Activated naive CD4-positive, alpha-beta T cell treated with Interleukin-2 at 50 U/mL for 16 hours (primary cell): ENCODE data around the gene AEBP1.
"Not testable (repeated sequence)": the region's sequence is repeated elsewhere in the genome, so short reads cannot be mapped to it uniquely, and the experiment has no call there.

Experiments used
- DNase-seq: peaks from one replicate; pipeline ENCODE4 v3.0.0-alpha.2; 2020

Gene AEBP1

GRCh38 chr7:44121761-44122420, 17.7 kb downstream of the AEBP1 start:
- DNase-seq: no peak

- no peak for DNase-seq
Observed at GRCh38 chr7:44122529-44122928, 18.4 kb downstream of the AEBP1 start.

DNA sequence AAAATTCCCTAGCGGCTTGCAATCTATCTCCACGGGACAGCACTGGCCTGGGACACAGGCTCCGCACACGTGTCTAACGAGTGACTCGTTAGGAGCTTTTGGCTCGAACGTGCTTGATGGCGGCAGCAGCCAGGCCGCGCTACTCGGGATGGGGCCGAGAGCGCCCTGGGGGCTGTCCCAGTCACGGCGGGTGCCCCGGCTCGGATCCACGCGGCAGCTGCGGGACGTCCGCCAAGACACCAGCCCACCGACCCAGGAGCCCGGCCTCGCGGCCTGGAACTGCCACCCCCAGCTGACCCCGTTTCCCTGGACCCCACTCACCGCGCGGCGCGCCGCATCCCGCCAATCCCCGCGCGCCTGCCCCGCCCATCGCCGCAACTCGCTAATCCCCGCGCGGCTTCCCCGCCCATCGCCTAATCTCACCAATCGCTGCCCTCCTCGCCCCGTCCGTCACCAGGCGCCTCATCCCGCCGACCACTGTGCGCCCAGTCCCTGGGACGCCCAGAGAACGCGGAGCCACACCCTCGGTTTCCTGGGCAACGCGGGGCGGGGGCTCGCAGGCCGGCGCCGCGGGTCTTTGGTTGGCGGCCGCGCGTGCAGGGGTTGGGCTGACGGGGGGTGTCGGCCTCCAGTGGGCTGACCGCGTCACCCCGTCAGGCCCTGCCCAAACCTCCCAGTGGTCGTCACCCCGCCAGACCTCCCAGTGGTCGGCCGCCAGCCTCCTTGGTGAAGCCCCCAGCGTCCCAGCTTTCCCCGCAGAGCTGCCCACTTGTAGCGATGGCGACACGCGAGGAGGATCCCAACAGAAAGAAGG, 19.3 kb downstream of the AEBP1 start, which contains the start of gene POLD2:
Gene POLD2 (minus strand): TSS at position 359 of the 814 bp plus-strand sequence. CDS start 1,495 bp downstream, outside the sequence.
- peak; percentile 99 for DNase-seq

- DNase-seq: no peak
Observed at GRCh38 chr7:44124822-44125202, 20.7 kb downstream of the AEBP1 start.

DNA sequence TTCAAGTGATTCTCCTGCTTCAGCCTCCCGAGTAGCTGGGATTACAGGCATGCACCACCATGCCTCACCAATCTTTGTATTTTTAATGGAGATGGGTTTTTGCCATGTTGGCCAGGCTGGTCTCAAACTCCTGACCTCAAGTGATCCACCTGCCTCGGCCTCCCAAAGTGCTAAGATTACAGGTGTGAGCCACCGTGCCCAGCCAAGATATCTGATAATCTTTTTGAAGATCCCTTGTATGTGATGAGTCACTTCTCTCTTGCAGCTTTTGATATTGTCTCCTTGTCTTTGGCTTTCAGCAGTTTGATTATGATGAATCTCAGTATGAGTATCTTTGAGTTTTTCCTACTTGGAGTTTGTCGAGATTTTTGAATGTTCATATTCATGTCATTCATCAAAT, 22.4 kb downstream of the AEBP1 start:
- not testable (repeated sequence) for DNase-seq

DNA sequence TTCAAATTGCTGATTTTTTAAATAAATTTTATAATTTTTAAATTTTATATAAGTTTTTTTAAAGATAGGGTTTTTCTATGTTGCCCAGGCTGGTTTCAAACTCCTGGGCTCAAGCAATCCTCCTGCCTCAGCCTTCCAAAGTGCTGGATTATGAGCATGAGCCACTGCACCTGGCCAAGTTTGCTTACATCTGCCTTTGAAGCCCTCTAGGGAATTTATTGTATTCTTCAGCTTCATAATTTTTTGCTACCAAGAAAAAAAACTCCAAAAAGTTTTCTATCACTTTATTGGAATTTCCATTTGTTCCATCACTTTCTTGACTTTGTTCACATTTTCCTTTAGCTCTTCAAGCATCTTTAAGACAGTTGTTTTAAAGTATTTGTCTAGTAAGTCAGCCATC, 23.0 kb downstream of the AEBP1 start:
- DNase-seq: no peak

GRCh38 chr7:44128721-44129582, 24.8 kb downstream of the AEBP1 start:
- DNase-seq: no peak

GRCh38 chr7:44131173-44132029, 27.3 kb downstream of the AEBP1 start:
- DNase-seq: no peak

GRCh38 chr7:44132039-44132438, 27.9 kb downstream of the AEBP1 start:
- DNase-seq: no peak

GRCh38 chr7:44133295-44133694, 29.1 kb downstream of the AEBP1 start:
- DNase-seq: no peak

DNA sequence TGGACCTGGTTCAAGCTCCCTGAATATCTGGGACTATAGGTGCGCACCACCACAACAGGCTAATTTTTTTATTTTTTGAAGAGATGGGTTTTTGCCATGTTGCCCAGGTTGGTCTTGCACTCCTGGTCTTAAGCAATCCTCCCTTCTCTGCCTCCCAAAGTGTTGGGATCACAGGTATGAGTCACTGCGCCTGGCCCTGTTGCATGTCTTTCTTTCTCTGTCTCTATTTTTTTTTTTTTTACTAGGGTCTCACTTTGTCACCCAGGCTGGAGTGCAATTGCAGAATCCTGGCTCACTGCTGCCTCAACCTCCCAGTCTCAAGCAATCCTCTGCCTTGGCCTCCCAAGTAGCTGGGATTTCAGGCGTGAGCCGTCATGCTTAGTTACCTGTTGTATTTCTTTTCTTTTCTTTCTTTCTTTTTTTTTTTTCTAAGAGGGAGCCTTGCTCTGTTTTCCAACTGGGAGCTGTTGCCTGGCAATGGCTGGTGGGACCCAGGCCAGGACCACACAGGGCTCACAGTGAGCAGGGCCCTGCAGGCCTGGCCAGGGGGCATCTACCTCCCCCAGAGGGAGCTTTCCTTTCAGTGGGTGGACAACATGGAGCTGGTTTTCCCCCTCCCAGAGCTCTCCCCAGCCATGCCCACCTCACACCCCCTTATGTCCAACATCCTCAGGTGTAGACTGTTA, 30.9 kb downstream of the AEBP1 start:
- no peak for DNase-seq

GRCh38 chr7:44136731-44137130, 32.6 kb downstream of the AEBP1 start:
- no peak for DNase-seq

DNA sequence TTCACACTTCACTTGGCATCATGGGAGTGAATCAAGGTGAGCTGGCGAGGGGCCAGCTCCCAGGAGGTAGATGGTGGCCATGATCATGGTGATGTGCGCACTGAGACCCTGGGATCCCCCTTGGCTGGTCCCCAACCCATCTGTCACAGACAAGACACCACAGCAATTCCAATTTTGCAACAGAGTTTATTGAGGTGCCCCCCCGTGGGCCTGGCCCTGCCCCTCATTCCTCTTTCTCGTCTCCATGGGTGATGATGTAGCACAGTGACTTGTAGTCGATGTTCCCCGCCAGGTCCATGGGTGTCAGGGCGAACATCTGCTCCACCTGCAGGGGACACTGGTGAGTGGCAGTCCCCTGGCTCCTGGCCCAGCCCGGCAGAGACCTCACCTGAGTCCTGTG, 34.6 kb downstream of the AEBP1 start:
- DNase-seq: no peak

DNA sequence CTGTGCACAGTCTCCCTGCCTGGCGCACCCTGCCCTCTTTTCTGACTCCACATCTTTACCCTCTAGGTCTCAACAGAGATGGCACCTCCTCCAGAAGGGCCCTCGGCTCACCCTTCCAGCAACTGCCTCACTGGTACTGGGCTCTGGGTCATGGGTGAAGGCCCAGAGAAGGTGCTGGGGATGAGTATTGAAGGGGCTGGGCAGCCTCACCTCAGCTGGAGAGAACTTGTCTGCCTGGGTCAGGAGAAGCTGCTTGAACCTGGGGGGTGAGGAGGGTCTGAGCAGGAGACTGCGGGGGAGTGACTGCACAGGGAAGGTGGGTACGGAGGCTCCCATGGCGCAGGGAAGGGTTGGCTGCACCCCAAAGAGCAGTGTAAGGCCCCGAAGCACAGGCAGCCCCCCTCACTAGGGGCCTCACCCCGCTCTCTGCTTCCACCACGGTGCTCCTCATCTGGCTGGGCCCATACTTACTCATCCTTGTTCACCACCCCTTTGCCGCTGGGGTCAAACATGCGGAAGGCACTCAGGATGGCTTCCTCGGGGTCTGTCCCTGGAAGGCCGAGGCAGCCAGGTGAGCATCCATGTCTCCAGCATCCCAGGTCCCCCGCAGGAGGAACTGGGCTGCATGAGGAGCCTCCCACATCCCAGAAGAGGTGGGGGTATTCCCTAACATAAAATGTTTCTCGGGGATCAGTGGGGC, 35.3 kb downstream of the AEBP1 start:
- DNase-seq: no peak

DNA sequence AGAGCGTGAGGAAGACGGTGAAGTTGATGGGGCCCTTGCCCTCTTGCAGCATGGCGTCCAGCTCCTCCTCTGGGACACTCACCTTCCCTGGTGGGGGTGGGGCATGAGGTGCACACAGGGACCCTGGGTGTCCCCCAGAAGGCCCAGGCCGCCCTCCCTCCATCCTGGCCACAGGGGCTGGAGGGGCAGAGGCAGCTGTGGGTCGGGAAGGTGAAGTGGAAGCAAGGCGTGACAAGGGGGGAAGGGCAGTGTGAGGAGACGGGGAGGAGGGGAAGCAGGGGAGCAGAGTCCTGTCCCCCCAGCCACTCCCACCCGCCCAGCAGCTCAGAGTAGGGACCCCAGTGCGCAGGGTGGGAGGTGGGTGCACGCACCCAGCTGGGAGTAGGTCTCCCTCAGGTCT, 36.2 kb downstream of the AEBP1 start:
- DNase-seq: no peak

GRCh38 chr7:44141221-44141850, 37.2 kb downstream of the AEBP1 start, which contains the start of gene MYL7:
Gene MYL7, minus strand, starts transcription at chr7:44141332. Its CDS starts 27 bp downstream, at chr7:44141305.
- DNase-seq: no peak

DNA sequence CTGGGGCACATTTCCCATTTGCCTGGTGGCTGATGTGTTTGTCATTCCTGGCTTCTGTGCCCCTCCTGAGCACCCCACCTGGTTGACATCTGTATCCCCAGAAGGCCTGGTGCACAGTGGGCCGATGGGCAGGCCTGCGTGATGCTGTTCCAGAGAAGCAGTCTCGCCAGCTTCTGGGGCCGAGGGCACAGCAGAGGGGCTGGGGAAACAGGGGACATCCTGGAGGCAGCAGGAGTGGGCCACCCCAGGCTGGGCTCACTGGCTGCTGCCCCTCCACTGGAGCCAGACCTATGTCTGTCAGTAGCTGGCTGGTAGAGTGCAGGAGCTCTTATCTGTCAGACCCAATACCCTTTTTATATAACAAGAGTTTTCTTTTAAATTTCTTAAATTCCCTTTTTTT, 37.9 kb downstream of the AEBP1 start:
- DNase-seq: no peak

GRCh38 chr7:44143646-44144250, 39.6 kb downstream of the AEBP1 start:
- DNase-seq: no peak

DNA sequence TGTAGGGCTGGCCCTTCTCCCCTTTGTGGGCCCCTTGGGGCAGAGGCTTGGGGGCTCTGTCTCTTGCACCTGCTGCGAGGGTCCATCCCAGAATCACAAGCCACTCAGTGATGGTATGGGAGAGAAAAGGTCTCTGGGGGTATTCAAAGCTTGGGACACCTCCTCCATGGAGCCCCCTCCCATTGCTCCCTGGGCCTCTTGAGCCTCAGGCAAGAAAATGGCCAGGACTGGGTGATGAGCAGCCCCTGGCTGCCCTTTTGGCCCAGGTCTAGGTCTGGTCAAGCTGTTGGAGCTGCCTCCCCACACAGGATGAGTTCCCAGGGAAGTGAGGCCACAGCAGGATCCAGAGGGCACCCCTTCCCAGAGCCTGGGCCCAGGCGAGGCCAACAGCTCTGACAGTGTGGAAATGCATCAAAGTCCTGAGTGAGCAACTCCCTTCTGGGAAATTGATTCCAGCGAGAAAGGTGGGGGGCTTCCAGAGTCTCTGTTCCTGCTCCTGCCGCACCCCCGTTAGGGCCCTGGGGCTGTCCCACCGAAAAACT, 40.4 kb downstream of the AEBP1 start:
- DNase-seq: no peak

GRCh38 chr7:44144968-44145478, 40.9 kb downstream of the AEBP1 start:
- DNase-seq: no peak
